GM13977 (cell line): Measurements from ENCODE around the gene SOX15.
A peak's percentile ranks its signal among the peaks of the same experiment; 100 is the strongest.

Source experiments
- DNase-seq: peaks from one replicate; pipeline ENCODE4 v3.0.0; 2012; ENCODE audit warnings: low spot score
- in situ Hi-C: fragments of 300-500 bp; cut with MboI; formaldehyde crosslinking; loops from one replicate; pipeline ENCODE4 v1.12.0; 2022; ENCODE audit warnings: low sequenced_read_pairs, low pct_unique_long_range_greater_than_20kb, mixed read lengths, inconsistent platforms; ENCODE audit not compliant: unreplicated experiment
- TF ChIP-seq, protein P1 (sequence below): IDR thresholded peaks from 2 replicates; pipeline ENCODE4 v1.5.1; 2012; ENCODE audit warnings: mild to moderate bottlenecking, control low read depth; ENCODE audit not compliant: insufficient read depth; ENCODE audit errors: extremely low read depth, missing control alignments

SOX15 gene

DNA sequence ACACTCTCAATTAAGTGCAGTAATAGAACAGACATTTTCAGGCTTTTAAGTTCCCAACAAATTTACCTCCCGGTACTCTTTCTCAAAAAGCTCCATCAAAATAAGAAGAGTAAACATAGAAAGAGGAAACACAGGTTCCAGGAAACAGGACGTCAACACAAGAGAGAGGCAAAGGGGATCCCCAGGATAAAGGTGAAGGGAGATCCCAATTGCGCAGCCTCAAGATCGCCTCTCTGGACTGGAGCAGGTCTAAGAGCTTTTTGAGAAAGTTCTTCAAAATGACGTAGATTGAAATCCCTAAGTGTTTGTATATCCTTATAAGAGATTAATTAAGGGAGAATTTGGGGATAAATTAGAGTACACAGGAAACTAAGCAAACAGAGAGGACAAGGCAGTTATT, 28.7 kb upstream of the SOX15 start:
- in situ Hi-C loops, result no loop called here
- TF ChIP-seq, protein P1, sequence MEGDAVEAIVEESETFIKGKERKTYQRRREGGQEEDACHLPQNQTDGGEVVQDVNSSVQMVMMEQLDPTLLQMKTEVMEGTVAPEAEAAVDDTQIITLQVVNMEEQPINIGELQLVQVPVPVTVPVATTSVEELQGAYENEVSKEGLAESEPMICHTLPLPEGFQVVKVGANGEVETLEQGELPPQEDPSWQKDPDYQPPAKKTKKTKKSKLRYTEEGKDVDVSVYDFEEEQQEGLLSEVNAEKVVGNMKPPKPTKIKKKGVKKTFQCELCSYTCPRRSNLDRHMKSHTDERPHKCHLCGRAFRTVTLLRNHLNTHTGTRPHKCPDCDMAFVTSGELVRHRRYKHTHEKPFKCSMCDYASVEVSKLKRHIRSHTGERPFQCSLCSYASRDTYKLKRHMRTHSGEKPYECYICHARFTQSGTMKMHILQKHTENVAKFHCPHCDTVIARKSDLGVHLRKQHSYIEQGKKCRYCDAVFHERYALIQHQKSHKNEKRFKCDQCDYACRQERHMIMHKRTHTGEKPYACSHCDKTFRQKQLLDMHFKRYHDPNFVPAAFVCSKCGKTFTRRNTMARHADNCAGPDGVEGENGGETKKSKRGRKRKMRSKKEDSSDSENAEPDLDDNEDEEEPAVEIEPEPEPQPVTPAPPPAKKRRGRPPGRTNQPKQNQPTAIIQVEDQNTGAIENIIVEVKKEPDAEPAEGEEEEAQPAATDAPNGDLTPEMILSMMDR, result no peak
- no peak for DNase-seq

DNA sequence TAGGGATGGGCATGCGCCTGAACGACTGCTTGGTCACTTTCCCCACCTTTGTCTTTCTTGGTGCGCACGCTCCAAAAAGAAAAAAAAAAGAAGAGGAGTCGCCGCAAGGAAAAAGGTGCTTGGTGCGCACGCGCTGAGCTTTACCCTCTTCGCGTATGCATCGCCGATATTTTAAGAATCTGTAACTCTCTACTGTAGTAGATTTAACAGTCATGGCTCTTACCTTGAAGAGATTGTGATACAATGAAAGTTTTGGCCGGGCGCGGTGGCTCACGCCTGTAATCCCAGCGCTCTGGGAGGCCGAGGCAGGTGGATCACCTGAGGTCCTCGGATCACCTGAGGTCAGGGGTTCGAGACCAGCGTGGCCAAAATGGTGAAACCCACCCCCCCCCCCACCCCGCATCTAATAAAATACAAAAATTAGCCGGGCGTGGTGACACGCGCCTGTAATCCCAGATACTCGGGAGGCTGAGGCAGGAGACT, 25.4 kb upstream of the SOX15 start:
- TF ChIP-seq, protein P1, result no peak
- DNase-seq, result no peak
- in situ Hi-C loops, result no loop called here

DNA sequence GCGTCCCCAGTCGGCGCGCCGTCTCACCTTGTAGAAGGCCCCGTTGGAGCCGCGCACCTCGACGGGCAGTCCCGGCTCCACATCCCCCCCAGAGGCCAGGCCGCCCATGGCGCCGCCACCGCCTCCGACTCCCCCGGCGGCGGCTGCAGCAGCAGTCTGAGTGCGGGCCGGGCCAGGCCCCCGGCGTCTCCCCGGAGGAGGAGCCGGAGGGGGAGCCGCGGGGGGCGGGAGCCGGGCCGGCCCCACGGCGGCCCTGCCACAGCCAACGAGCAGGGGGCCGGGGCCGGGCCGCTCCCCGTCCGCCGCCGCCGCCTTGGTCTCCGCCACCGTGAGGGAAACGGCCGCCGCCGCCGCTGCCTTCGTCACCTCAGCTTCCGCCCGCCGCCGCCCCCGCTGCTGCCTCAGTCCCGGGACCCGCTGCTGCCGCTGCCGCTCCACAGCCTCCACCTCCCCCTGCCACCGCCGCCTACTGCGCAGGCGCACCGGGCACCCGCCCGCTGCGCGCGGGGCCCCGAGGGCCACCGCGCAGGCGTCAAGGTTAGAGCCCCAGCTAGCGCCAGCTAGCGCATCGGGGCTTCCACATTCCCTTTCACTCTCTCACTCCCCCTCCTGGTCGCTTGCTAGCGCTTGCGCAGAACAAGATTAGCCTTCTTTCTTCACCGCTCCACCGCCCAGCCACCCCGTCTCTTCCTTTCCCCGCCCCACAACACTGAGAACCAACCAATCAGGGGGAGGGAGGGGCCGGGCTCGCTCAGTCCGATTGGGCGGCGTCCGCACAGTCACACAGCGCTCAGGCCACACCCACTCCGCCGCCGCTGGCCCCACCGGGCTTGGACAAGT, 24.8 kb upstream of the SOX15 start, which contains the start of gene FXR2:
TSS of gene FXR2 (minus strand) at position 473 of the 840 bp plus-strand sequence. CDS start at position 108, 365 bp downstream.
- in situ Hi-C loops, result no loop called here
- TF ChIP-seq, protein P1, result peak; percentile 61
- peak; percentile 100 for DNase-seq

DNA sequence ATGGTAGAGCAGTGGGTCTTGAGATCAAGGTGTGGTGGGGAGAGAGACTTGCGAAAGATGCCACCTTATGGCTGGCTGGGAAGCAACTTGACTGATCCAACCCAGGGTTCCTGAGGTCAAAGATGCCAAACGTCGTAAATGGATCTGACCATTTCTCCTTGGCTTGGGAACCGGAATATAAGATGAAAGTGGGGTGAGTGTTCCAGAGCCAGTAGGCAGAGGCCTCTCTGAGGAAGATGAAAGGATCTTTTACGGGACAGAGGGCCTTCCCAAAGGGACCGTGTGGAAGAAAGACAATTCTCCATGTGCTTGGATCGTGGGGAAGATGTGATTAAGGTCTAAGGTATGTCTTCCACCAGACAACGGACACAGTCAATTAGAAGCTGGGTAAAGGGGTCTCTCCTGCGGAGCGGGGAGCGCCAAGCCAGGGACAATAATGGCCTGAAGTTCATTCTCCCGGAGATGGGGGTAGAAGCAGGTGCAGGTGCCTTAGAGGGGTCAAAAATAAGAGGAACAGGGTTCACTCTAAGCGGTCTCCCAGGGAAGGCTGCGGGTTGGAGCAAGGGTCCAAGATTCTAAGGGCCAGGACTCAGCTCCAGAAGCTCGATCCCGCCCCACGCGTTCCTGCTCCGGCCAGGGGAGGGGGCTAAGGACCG, 24.0 kb upstream of the SOX15 start:
- TF ChIP-seq, protein P1, result peak; percentile 20
- in situ Hi-C loops, result no loop called here
- DNase-seq, result no peak

DNA sequence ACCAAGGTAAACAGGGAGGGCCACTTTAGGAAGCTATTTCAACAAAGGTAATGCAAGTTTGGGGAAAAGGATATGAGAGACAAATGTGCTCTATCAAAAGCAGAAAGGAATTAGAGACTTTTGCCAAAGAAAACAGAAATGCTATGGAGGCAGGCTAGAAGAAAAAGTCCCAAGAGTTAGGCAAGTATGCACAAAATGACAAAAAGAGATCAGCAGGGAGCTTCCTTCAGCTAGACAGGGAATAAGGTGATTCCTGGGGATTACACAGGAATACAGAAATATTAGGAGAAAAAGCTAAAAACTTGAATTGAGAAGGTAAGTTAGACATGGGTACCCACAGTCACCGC, 22.4 kb upstream of the SOX15 start:
- TF ChIP-seq, protein P1, result no peak
- in situ Hi-C loops, result no loop called here

DNA sequence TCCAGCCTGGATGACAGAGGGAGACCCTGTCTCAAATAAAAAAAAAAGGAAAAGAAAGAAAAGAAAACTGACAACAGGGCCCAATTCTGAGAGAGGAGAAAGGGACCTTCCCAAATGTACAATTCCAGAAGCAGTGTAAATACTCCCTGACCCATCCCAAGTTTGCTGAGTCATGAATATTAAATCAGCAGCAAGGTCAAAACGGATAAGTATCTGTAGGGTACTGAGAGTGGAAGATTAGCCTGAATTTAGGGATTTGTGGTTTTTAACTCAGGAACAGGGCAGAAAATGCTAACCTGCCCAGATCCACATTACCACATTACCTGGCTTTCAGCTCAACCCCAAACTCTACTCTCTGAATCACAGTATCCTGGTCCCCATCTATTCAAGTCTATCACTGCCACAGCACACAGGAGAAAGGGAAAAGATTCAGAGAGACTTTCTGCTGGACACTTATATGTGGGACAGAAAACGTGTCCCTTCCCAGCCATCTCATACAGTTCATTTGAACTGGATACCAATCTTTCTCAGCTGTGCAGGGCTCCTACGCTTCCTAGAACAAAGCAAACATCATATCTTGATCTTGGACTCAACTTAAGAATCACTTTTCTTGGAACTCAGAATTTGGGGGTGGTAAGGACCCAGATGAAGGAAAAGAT, 21.9 kb upstream of the SOX15 start:
- in situ Hi-C loops, result no loop called here
- no peak for DNase-seq
- TF ChIP-seq, protein P1, result no peak

More for the DNA sequence above, 22.4 kb upstream of the SOX15 start:
- DNase-seq, result no peak
